ENCODE results near the gene CDC123.

CDC123 gene

GRCh38 chr10:12202226-12202625 is 6.2 kb downstream of the CDC123 start:
- ChIA-PET POLR2A (no interaction called here), CTCF (interaction anchor here (0.8 to 4.8 kb wide), 2 partner anchors 12 kb away, joined by 4 to 29 read pairs; no protein-coding TSS in a partner anchor)
- no peak for TF ChIP-seq ZNF2 (tag by site-specific recombination; IDR thresholded peaks at IDR 0.05)
- no peak for TF ChIP-seq PBX3 (CRISPR knock-in tag; IDR thresholded peaks at IDR 0.05)
- no peak for TF ChIP-seq ZBTB21 (tag by site-specific recombination; IDR thresholded peaks at IDR 0.05)
- TF ChIP-seq ZSCAN30 (tag by site-specific recombination; IDR thresholded peaks at IDR 0.05) = no peak
- TF ChIP-seq GLI4 (tag by site-specific recombination; IDR thresholded peaks at IDR 0.05) = no peak
- TF ChIP-seq HOXA7 (CRISPR knock-in tag; IDR thresholded peaks at IDR 0.05; ENCODE audit: borderline replicate concordance) = no peak
- no peak for TF ChIP-seq CTCF (tag by site-specific recombination; IDR thresholded peaks at IDR 0.05)
- no peak for TF ChIP-seq ZNF350 (tag by site-specific recombination; IDR thresholded peaks at IDR 0.05)
- TF ChIP-seq PATZ1 (tag by site-specific recombination; IDR thresholded peaks at IDR 0.05) = no peak
- TF ChIP-seq ZSCAN23 (tag by site-specific recombination; IDR thresholded peaks at IDR 0.05) = no peak
- TF ChIP-seq ZNF26 (tag by site-specific recombination; IDR thresholded peaks at IDR 0.05) = no peak
- no peak for TF ChIP-seq ZNF560 (tag by site-specific recombination; IDR thresholded peaks at IDR 0.05; ENCODE audit: borderline replicate concordance)
- TF ChIP-seq ZNF391 (tag by site-specific recombination; IDR thresholded peaks at IDR 0.05; ENCODE audit: borderline replicate concordance, low read depth) = no peak
- no peak for TF ChIP-seq ZNF23 (tag by site-specific recombination; IDR thresholded peaks at IDR 0.05; ENCODE audit: borderline replicate concordance)
- TF ChIP-seq KLF10 (tag by site-specific recombination; IDR thresholded peaks at IDR 0.05) = no peak
- TF ChIP-seq ZNF529 (tag by site-specific recombination; IDR thresholded peaks at IDR 0.05; ENCODE audit: insufficient replicate concordance) = no peak
- TF ChIP-seq SCRT2 (tag by site-specific recombination; IDR thresholded peaks at IDR 0.05) = no peak
- H3K9me3 ChIP-seq (ENCODE audit: control insufficient read depth, insufficient read depth, low read depth, low read length) = no peaks in the 10 kb centered on the region
- peaks cover 53 to 72% of the 10 kb centered on the region in 2 experiments for H3K36me3 ChIP-seq (ENCODE audit: control insufficient read depth in 2 of 2, insufficient read depth in 1 of 2, low read length in 2 of 2)
- H3K4me1 ChIP-seq (ENCODE audit: control insufficient read depth, insufficient read depth, low read length) = no peaks in the 10 kb centered on the region
- H3K4me3 ChIP-seq (ENCODE audit: low read depth, low read length) = no peak overlapping the region
- H3K27ac ChIP-seq (ENCODE audit: extremely low read depth, low read depth, low read length) = no peak overlapping the region

- Histone ChIP-seq H3K4me1 (ENCODE audit: control insufficient read depth, insufficient read depth, low read length) (no peaks in the 10 kb centered on the region), H3K36me3 (ENCODE audit: control insufficient read depth in 2 of 2, insufficient read depth in 1 of 2, low read length in 2 of 2) (peaks cover 54 to 81% of the 10 kb centered on the region in 2 experiments), H3K27ac (ENCODE audit: extremely low read depth, low read depth, low read length) (no peak overlapping the region), H3K9me3 (ENCODE audit: control insufficient read depth, insufficient read depth, low read depth, low read length) (no peaks in the 10 kb centered on the region), H3K4me3 (ENCODE audit: low read depth, low read length) (no peak overlapping the region)
- TF ChIP-seq ZBTB6 (tag by site-specific recombination; IDR thresholded peaks at IDR 0.05) = no peak
- TF ChIP-seq ZNF701 (tag by site-specific recombination; IDR thresholded peaks at IDR 0.05) = no peak
- TF ChIP-seq ZNF639 (tag by site-specific recombination; IDR thresholded peaks at IDR 0.05) = no peak
- no peak for TF ChIP-seq MEIS1 (CRISPR knock-in tag; IDR thresholded peaks at IDR 0.05; ENCODE audit: borderline replicate concordance)
- no peak for TF ChIP-seq BCL6B (tag by site-specific recombination; IDR thresholded peaks at IDR 0.05)
- TF ChIP-seq ZNF146 (tag by site-specific recombination; IDR thresholded peaks at IDR 0.05) = peak; percentile 59
- POLR2A ChIA-PET = no interaction called here
- CTCF ChIA-PET = interaction anchor here (4.8 kb wide), 1 partner anchor 10 kb away, joined by 29 read pairs; no protein-coding TSS in a partner anchor
These were observed 9.1 kb downstream of the CDC123 start for GRCh38 chr10:12205082-12205481.

Measured in HEK293 (cell line).